8988T (cell line): Measurements from ENCODE around the gene MICAL3.

Experiments
- DNase-seq: peaks from one replicate; pipeline ENCODE4 v3.0.0; 2011

The MICAL3 gene

GRCh38 chr22:17864398-17865182 is 159.8 kb downstream of the MICAL3 start:
- no peak for DNase-seq

- no peak for DNase-seq
These were observed 161.6 kb downstream of the MICAL3 start for GRCh38 chr22:17862646-17863181.

DNA sequence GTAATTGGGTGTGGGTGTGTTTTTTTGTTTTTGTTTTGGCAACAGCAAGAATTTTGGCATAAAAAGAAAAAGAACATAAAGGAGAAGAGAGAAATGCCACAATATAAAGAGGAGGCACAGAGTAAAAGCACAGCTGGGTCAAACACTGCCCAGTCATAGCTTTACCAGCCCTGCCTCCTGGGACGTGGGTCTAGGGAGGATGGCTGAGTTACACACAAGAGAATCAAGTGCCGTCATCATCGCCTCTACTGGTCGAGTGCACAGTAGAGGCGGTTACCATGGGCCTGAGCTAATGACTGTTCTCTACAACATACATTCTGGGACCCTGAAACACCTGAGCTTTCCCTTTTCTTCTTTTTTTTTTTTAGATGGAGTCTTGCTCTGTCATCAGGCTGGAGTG is 162.5 kb downstream of the MICAL3 start:
- DNase-seq, result no peak

GRCh38 chr22:17860220-17860965 is 164.0 kb downstream of the MICAL3 start:
- DNase-seq, result no peak

DNA sequence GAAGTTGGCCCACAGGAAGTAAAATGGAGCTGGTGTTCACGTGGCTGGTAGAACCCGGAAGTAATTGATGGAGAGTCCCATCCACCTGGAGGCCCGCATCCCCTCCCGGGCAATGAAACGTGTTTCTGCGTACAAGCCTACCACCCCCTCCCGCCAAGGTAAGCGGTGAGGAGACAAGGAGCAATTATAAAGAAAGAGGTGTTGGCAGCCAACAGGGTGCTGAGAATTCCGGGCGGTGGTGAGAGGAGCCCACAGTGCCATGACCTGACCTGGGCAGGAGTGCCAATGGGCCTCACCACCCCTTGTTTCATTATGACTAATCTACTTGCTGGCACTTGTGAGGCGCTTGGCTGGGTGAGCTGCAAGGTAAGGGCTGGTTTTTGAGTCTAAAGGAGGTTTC is 166.3 kb downstream of the MICAL3 start:
- DNase-seq, result no peak

DNA sequence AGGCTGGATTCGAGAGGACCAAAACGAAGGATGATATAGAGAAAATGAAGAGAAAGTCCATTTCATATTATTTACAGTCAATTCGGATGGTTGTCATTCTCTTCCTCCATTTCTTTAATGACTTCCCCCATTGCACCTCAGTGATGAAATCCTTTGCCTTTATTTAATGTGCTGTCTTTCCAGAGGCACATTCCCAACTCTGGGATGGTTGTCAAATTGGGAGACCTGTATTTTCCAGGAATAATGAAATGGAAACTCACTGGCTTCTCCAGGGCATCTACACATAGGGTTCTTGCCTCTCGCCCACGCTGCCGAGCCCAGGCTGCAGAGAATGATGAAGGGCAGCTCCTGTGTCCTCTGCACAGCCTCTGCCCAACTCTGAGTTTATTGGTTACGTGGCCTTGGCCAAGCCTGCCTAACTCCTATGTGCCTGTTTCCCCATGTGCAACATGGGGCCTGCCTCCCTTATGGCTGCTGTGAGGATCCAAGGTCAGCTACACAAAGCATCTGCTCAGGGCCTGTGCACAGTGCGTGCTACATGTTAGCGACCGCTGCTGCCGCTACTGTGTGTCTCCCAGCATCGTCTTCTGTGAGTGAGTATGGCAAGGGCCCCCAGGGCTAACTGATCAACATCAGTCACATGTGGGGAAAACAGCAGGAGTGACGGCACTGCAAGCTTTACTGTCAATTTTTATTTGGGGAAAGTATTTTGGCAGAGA is 168.6 kb downstream of the MICAL3 start:
- no peak for DNase-seq

- no peak for DNase-seq
These were observed 171.3 kb downstream of the MICAL3 start for GRCh38 chr22:17853073-17853472.

GRCh38 chr22:17851759-17852158 is 172.6 kb downstream of the MICAL3 start:
- DNase-seq, result no peak

DNA sequence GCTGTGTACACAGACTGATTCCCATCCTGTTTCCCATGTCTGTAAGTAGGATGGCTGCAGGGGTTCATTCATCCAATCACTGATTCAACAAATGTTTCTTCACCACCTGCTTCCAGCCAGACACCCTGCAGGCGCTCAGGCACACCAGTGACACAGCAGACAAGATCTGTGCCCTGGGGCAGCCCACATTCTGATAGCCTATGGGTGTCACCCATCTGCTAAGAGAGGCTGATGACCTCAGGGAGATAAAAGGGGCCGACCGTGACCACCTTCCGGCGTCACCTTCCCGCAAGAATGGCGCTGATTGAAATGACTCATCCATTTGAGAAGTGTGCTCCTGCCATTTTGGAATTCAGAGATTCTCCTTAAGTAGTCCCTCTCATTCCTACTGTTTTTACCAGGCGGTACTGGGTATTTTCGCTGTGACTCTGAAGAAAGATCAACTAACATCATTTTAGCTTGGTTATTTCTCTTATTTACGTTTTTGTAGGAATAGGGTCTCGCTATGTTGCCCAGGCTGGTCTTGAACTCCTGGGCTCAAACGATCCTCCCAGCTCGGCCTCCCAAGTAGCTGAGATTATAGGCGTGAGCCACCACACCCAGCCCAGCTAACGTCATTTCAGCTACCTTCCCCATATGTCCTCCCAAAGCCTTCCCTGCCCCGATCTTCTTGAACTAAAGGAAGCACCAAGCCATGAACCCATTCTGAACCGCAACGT is 176.8 kb downstream of the MICAL3 start:
- no peak for DNase-seq

- DNase-seq, result no peak
These were observed 177.9 kb downstream of the MICAL3 start for GRCh38 chr22:17846326-17846992.

GRCh38 chr22:17845790-17846189 is 178.6 kb downstream of the MICAL3 start:
- no peak for DNase-seq

DNA sequence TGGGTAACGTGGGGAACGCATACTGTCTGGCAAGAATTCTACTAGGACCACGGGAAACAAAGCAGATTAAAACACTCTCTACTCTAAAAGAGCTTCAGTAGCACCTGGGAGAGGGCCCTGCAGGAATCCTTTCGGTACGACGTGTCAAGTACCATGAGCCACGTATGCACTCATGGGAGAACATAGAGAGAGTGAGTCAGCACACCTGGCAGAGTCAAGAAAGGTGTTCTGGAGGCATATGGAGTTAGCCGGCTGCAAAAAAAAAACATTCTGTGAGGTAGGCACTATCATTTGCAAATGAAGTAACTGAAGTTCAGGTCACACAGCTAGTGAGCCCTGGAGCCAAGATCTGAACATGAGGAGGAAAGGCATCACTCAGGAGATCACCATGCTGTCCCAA is 179.0 kb downstream of the MICAL3 start:
- DNase-seq, result no peak

- no peak for DNase-seq
These were observed 180.2 kb downstream of the MICAL3 start for GRCh38 chr22:17844150-17844549.

DNA sequence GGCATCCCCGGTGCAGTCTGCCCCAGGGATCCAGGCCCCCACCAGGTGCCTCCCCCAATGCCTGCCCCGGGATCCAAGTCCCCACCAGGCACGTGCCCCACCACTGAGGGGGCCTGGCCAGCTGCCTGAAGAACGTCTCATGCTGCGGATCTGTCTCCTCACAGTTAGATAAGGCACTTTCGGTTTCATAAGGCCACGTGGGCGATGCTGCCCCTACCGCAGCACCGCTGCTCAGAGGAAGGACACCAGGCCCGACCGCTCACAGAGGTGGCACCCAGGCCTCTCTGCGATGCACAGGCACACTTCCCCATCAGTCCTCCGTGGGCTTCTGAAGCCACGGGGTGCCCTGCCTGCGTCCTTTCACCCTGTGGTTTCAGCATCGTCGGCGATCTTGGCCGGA is 182.0 kb downstream of the MICAL3 start:
- DNase-seq, result no peak

DNA sequence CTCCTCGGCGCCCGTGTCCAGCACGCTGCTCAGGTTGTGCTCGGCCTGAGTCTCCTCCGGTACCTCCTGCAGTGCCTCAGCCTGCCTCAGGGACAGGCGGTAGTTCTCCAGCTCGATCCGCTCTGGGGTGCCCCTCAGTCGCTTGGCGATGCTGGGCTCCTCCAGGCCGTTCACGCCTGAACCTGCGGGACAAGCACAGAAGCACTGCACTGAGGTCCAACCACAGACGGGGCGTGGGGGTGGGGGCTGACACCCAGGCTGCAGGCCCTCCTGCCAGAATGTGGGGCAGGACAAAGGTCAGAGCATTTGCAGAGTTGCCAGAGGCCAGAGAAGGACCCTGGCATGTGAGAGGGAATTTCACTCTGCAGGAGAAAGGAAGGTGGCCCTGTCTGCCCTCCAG is 182.5 kb downstream of the MICAL3 start:
- no peak for DNase-seq

GRCh38 chr22:17838180-17838865 is 186.0 kb downstream of the MICAL3 start:
- DNase-seq, result no peak

GRCh38 chr22:17836992-17837742 is 187.2 kb downstream of the MICAL3 start:
- no peak for DNase-seq

GRCh38 chr22:17835256-17835655 is 189.1 kb downstream of the MICAL3 start:
- no peak for DNase-seq

GRCh38 chr22:17833489-17833888 is 190.9 kb downstream of the MICAL3 start:
- DNase-seq, result no peak

DNA sequence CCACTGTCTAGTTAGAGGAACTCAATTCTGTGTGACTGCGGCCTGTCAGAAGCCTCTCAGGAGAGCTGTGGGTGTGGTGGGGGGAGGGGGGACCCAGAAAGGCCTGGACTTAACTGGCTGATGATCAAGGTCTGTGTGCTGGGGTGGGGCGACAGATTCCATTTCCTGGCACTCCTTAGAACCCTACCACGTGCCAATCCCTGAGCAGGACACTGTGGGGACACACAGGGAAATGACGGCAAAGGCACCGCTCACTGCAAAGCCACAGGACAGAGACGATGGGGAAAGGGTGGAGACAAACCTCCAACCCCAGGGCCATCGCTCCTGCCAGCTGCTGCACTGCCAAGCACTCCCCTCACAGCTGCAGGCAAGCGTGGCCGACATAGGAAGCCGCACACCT is 191.7 kb downstream of the MICAL3 start:
- DNase-seq, result no peak
